ENCODE results near the gene TEC.
"Not testable (repeated sequence)": the region's sequence is repeated elsewhere in the genome, so short reads cannot be mapped to it uniquely, and the experiment has no call there.

TEC gene

GRCh38 chr4:48268956-48269860 is at the start of gene TEC:
Gene TEC (minus strand): TSS chr4:48269838. CDS start chr4:48228614, 41,224 bp downstream.
- Histone ChIP-seq H4K20me1 (no peaks in the 10 kb centered on the region), H3K27me3 (no peaks in the 10 kb centered on the region), H3K36me3 (peaks cover 15% of the 10 kb centered on the region; the same call in 1 of the 2 replicates), H3K27ac (peak within 1 kb of the TSS; percentile 81), H3K9me3 (peaks cover 9% of the 10 kb centered on the region; the same call in 1 of the 2 replicates), H3K4me2 (peak within 1 kb of the TSS; percentile 91), H3K9ac (peak within 1 kb of the TSS; percentile 86), H3K4me1 (peaks cover 63% of the 10 kb centered on the region), H3K4me3 (peak within 1 kb of the TSS; percentile 95)
- no peak for TF ChIP-seq Cebpa-rat (IDR thresholded peaks at IDR 0.05)

GRCh38 chr4:48315728-48316630 is 46.3 kb upstream of the TEC start:
- Histone ChIP-seq H3K9me3 (no peaks in the 10 kb centered on the region), H3K4me3 (no peak overlapping the region), H3K9ac (no peak overlapping the region), H3K27me3 (no peaks in the 10 kb centered on the region), H4K20me1 (no peaks in the 10 kb centered on the region), H3K4me1 (no peaks in the 10 kb centered on the region), H3K36me3 (no peaks in the 10 kb centered on the region), H3K27ac (no peak overlapping the region), H3K4me2 (no peak overlapping the region)
- no peak for TF ChIP-seq Cebpa-rat (IDR thresholded peaks at IDR 0.05)

- H3K27ac ChIP-seq, H3K36me3 ChIP-seq, H3K4me2 ChIP-seq, H3K4me3 ChIP-seq, H3K4me1 ChIP-seq, H3K27me3 ChIP-seq, H3K9me3 ChIP-seq, H3K9ac ChIP-seq, H4K20me1 ChIP-seq: not testable (repeated sequence)
These were observed 45.1 kb upstream of the TEC start for GRCh38 chr4:48314746-48315145.

GRCh38 chr4:48311896-48312295 is 42.3 kb upstream of the TEC start:
- Histone ChIP-seq H3K27me3 (no peaks in the 10 kb centered on the region), H3K9ac (no peak overlapping the region), H3K9me3 (no peaks in the 10 kb centered on the region), H3K36me3 (no peaks in the 10 kb centered on the region), H3K4me3 (no peak overlapping the region), H3K4me1 (no peaks in the 10 kb centered on the region), H4K20me1 (no peaks in the 10 kb centered on the region), H3K27ac (no peak overlapping the region), H3K4me2 (no peak overlapping the region)
- no peak for TF ChIP-seq Cebpa-rat (IDR thresholded peaks at IDR 0.05)

- no peaks in the 10 kb centered on the region for H3K27me3 ChIP-seq
- no peaks in the 10 kb centered on the region for H3K9me3 ChIP-seq
- H3K27ac ChIP-seq = no peak overlapping the region
- no peaks in the 10 kb centered on the region for H3K36me3 ChIP-seq
- no peaks in the 10 kb centered on the region for H4K20me1 ChIP-seq
- no peak overlapping the region for H3K4me2 ChIP-seq
- no peaks in the 10 kb centered on the region for H3K4me1 ChIP-seq
- H3K4me3 ChIP-seq = no peak overlapping the region
- no peak for TF ChIP-seq Cebpa-rat (IDR thresholded peaks at IDR 0.05)
- H3K9ac ChIP-seq = no peak overlapping the region
These were observed 39.3 kb upstream of the TEC start for GRCh38 chr4:48308901-48309300.

GRCh38 chr4:48307528-48307927 is 37.9 kb upstream of the TEC start:
- Histone ChIP-seq H3K9me3 (no peaks in the 10 kb centered on the region), H3K27me3 (no peaks in the 10 kb centered on the region), H3K4me2 (no peak overlapping the region), H3K36me3 (no peaks in the 10 kb centered on the region), H4K20me1 (no peaks in the 10 kb centered on the region), H3K4me3 (no peak overlapping the region), H3K27ac (no peak overlapping the region), H3K4me1 (no peaks in the 10 kb centered on the region), H3K9ac (no peak overlapping the region)
- no peak for TF ChIP-seq Cebpa-rat (IDR thresholded peaks at IDR 0.05)

GRCh38 chr4:48305508-48305907 is 35.9 kb upstream of the TEC start:
- Histone ChIP-seq H4K20me1 (no peaks in the 10 kb centered on the region), H3K27me3 (no peaks in the 10 kb centered on the region), H3K27ac (no peak overlapping the region), H3K9ac (no peak overlapping the region), H3K4me3 (no peak overlapping the region), H3K36me3 (no peaks in the 10 kb centered on the region), H3K4me1 (no peaks in the 10 kb centered on the region), H3K4me2 (no peak overlapping the region), H3K9me3 (no peaks in the 10 kb centered on the region)
- no peak for TF ChIP-seq Cebpa-rat (IDR thresholded peaks at IDR 0.05)

GRCh38 chr4:48300004-48300403 is 30.4 kb upstream of the TEC start:
- Histone ChIP-seq H3K4me3 (no peak overlapping the region), H3K4me1 (no peaks in the 10 kb centered on the region), H3K27ac (no peak overlapping the region), H3K27me3 (no peaks in the 10 kb centered on the region), H3K9ac (no peak overlapping the region), H3K9me3 (no peaks in the 10 kb centered on the region), H3K36me3 (no peaks in the 10 kb centered on the region), H4K20me1 (no peaks in the 10 kb centered on the region), H3K4me2 (no peak overlapping the region)
- TF ChIP-seq Cebpa-rat (IDR thresholded peaks at IDR 0.05) = no peak

- Histone ChIP-seq H3K9me3 (no peaks in the 10 kb centered on the region), H3K36me3 (no peaks in the 10 kb centered on the region), H4K20me1 (no peaks in the 10 kb centered on the region), H3K27ac (no peak overlapping the region), H3K4me1 (no peaks in the 10 kb centered on the region), H3K27me3 (no peaks in the 10 kb centered on the region), H3K4me3 (no peak overlapping the region), H3K4me2 (no peak overlapping the region), H3K9ac (no peak overlapping the region)
- no peak for TF ChIP-seq Cebpa-rat (IDR thresholded peaks at IDR 0.05)
These were observed 29.9 kb upstream of the TEC start for GRCh38 chr4:48299560-48299959.

Data from BLaER1 (cell line).